ENCODE data around the gene NECTIN1.

GRCh38 chr11:119593346-119593745, 135.7 kb downstream of the NECTIN1 start:
- TF ChIP-seq CTCF (IDR thresholded peaks at IDR 0.05; ENCODE audit: low read depth, low read length): no peak
- TF ChIP-seq POLR2A (IDR thresholded peaks at IDR 0.05; ENCODE audit: extremely low read depth, insufficient read length): no peak
